WTC11 (cell line): Measurements from ENCODE around the gene XKR7.

Source experiments
- CTCF ChIP-seq: fragments of 200-600 bp; IDR thresholded peaks from 2 replicates; pipeline ENCODE4 v1.8.0; 2022; ENCODE audit warnings: antibody characterized with exemption
- ETV6 ChIP-seq: sonication (generic); formaldehyde crosslinking; IDR thresholded peaks from 2 replicates; pipeline ENCODE4 v1.8.1; 2022; ENCODE audit warnings: mild to moderate bottlenecking, missing genetic modification reagents
- NR3C1 ChIP-seq: sonication (generic); formaldehyde crosslinking; conservative IDR thresholded peaks from 2 replicates; pipeline ENCODE4 v1.8.1; 2023; ENCODE audit warnings: low read depth, mild to moderate bottlenecking, missing genetic modification reagents
- ZBTB21 ChIP-seq: sonication (generic); formaldehyde crosslinking; IDR thresholded peaks from 2 replicates; pipeline ENCODE4 v1.8.1; 2023; ENCODE audit warnings: mild to moderate bottlenecking, missing genetic modification reagents, borderline replicate concordance
- TF ChIP-seq, protein P1 (sequence below): sonication (generic); formaldehyde crosslinking; IDR thresholded peaks from 2 replicates; pipeline ENCODE4 v1.8.1; 2023; ENCODE audit warnings: mild to moderate bottlenecking, missing genetic modification reagents, moderate library complexity

GRCh38 chr20:31937820-31938219, 30.1 kb upstream of the XKR7 start:
- TF ChIP-seq NR3C1 (CRISPR knock-in tag) (no peak), ETV6 (no peak), CTCF (no peak), ZBTB21 (CRISPR knock-in tag) (no peak)
- TF ChIP-seq, protein P1, sequence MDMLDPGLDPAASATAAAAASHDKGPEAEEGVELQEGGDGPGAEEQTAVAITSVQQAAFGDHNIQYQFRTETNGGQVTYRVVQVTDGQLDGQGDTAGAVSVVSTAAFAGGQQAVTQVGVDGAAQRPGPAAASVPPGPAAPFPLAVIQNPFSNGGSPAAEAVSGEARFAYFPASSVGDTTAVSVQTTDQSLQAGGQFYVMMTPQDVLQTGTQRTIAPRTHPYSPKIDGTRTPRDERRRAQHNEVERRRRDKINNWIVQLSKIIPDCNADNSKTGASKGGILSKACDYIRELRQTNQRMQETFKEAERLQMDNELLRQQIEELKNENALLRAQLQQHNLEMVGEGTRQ: no peak
